ENCODE measurements around the gene CEP128.

DNA sequence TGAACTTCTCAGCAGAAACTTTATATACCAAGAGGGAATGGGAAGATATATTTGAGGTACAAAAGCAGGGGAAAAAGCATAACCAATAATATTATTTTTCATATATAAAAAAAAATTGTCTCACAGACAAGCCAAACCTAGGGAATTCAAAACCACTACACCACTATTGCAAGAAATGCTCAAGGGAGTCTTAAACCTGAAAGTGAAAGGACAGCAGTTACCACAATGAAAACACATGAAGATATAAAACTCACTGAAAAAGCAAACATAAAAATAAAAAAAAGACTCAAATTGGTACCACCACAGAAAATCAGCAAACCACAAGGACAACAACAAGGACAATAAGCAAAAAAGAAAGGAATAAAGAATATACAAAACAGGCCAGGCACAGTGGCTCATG, 131.9 kb downstream of the CEP128 start:
- TF ChIP-seq, protein P1, sequence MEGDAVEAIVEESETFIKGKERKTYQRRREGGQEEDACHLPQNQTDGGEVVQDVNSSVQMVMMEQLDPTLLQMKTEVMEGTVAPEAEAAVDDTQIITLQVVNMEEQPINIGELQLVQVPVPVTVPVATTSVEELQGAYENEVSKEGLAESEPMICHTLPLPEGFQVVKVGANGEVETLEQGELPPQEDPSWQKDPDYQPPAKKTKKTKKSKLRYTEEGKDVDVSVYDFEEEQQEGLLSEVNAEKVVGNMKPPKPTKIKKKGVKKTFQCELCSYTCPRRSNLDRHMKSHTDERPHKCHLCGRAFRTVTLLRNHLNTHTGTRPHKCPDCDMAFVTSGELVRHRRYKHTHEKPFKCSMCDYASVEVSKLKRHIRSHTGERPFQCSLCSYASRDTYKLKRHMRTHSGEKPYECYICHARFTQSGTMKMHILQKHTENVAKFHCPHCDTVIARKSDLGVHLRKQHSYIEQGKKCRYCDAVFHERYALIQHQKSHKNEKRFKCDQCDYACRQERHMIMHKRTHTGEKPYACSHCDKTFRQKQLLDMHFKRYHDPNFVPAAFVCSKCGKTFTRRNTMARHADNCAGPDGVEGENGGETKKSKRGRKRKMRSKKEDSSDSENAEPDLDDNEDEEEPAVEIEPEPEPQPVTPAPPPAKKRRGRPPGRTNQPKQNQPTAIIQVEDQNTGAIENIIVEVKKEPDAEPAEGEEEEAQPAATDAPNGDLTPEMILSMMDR (IDR thresholded peaks at IDR 0.05 in 4 of 5, conservative IDR thresholded peaks at IDR 0.05 in 1 of 5): no peak
- TF ChIP-seq POLR2A (IDR thresholded peaks at IDR 0.05): no peak

Data from gastrocnemius medialis (tissue), 4 donors.